Measurements from ENCODE around the gene AQP1. TPM values are rescaled to one million over a fixed set of nuclear protein-coding genes. Genes with fewer than 3 reads are reported as not detected.

The AQP1 gene
- total RNA-seq: 0.31 TPM

DNA sequence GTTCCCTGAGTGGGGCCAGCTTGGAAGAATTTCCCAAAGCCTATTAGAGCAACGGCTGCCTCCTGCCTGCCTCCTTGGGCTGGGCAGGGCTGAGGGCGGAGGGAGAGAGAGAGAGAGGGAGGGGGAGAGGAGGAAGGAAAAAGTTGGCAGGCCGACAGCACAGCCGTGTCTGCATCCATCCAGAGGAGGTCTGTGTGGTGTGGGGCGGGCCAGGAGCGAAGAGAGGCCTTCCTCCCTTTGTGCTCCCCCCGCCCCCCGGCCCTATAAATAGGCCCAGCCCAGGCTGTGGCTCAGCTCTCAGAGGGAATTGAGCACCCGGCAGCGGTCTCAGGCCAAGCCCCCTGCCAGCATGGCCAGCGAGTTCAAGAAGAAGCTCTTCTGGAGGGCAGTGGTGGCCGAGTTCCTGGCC lies at the start of gene AQP1:
Gene AQP1, plus strand, starts transcription at position 293 of the 409 bp plus-strand sequence. Its CDS starts 57 bp downstream, at position 350.
- DNase-seq: no peak

DNA sequence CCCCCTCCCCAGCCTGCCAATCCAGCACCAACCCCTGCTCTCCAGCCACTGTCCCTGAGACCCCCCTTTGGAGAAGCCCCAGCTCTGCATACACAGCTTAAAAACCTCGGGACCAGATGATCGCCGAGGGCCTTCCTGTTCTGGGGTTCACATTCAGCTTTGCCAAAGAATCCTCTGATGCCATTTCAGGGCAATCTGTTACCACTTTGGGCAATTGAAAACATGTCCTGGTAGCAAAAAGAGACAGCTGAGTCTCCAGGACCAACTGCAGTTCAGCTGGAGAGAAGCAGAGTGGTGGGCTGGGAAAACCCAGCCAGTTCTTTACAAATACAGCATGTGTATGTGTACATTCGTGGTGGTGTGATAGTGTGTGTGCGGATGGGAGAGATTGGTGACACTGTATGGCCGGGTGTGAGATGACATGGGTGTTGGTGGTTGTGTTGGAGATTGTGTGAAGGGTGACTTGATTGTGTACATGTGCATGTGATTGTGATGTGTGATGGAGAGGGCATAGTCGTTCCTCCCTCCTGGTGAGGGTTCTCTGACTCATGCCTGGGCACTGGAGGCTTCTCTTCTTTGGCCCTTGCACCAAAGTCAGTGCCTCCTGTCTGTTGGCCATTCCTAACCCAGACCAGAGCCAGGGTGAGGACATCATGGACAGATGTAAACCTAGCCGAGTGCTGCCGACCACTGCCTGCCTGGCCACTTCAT lies 48.5 kb upstream of the AQP1 start:
- no peak for DNase-seq

DNA sequence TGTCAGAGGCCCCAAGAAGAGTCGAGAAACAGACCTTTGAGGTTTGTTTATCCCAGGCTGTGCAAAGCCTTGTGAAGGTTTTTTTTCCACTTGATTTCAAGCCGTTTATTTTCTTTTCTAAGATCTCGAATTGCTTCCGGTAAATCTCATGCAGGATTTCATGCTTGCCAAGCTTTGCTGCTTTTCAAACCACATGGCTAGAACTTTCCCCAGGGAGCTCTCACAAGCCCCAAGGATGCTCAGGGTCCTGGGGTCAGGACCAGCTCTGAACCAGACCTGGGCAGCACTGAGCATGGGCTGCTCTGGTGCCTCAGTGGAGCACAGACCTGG lies 48.0 kb upstream of the AQP1 start:
- no peak for DNase-seq

DNA sequence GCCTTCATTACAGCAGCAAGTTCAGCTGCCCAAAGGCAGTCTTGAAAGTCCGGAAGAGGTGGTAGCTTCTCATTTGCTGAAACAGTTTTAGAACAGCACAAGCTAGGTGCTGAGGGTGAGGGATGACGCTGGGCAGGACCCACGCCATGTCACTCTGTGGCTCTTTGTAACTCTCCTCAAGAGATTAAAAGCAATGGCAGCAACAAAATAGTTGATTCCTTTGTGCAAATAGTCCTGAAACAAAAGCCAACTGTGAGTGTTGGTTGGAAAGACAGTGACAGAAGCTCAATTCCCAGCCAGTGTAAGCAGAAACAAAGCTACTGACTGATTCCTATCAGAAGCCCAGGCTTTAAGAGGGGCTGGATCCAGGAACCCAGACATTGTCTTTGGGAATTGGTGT lies 47.6 kb upstream of the AQP1 start:
- DNase-seq: no peak

DNA sequence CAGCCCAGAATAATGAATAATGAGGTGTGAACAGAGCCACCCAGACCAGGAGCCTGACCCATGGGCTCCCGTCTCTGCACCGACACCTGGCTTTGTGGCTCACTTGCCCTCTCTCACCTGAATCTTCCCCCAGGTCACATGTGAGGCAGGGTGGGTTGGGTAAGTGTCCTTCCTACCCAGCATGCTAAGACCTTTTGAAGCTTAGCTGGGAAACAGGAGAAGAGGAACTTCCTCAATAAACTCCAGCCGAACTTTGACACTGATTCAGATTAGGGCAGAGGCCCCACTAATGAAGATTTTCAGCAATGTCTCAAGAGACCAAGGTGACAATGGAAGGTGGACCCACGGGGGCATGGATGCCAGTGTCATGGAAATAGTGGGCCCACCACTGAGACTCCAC lies 46.6 kb upstream of the AQP1 start:
- DNase-seq: no peak

DNA sequence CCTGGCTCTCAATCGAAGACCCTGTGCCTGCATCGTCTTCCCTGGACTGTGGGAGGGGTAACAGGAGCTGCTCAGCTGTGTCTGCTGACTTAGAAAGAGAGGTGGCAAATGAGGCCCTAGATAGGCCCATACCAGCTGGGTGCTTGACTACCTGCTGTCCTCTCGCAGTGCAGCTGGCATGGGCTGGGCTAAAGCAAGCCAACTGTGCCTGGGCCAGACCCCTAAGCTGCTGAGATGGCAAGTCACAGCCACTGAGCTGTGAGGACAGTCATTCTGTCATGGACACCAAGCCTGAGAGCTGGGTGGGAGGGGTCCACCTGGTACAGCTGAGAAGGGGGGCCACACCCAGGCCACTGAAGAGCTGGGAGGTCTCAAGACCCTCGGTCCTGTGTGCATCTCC lies 45.8 kb upstream of the AQP1 start:
- no peak for DNase-seq

DNA sequence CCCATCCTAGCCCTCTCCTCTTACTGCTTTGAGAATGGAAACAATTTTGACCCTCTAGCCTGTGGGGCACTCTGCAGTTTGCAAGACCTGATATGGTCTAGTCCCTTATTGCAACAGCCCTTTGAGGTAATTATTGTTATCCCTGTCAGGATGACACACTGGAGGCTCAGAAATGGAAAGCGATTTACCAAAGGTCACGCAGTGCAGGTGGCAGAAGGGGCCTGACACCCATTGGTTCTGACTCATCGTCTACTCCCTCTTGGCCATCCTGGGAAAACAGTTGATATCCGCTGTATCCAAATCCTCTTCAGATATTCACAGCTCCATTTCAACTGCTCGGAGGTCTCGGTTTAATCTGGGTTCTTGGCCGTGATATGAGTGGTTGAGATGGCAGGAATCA lies 44.7 kb upstream of the AQP1 start:
- DNase-seq: no peak

DNA sequence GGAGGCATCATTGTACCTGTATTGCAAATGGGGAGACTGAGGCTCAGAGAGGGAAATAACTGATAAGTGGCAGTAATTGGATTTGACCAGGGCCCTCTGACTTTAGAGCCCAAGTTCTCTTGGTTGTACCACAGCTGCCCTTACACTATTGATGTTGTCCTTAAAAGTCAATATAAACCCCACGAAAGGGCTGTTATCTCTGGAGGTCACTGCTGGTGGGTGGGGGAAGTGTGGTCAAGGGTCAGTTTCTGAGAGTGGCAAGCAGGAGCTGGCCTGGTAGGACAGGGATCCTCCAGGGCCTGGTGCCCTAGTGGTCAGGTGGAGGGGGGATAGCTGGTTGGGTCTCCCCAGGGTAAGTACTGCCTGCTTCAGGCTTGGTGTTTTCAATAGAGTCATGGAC lies 44.2 kb upstream of the AQP1 start:
- no peak for DNase-seq

DNA sequence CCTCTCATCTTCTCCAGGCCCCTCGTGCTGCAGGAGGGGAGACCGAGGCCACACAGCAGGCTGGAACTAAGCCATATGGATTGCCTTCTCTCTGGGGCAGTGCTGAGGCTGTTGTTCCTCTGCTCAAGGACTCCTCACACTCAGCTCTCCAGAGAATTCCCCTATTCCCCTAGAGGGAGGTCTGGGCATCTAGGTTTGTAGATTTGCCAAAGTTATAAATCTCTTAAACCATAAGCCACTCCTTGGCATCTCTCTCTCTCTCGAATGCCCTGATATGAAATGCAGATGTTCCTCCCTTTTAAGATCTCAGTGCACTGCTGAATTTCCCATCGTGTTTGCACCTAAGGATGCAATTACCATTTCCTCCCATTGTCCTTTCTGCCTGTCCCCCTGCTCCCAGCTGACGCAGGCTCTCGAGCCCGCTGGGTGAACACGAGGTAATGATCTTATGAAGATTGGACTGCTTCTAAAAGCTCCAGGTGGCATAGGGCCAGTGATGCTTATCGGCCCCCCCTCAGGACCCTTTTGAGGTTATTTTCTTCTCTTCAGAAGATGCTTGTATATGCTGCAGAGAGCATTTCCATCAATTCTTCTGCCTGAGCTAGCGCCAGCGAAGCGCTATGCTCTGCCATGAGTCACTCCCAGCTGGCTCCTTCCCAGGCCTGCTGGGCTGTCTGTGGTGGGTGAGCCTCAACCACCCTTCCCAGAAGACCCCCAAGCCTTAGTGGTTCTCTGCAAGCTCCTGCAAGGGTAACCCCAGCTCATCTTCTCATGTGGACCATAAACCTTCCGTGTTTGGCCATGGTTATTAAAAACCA lies 41.6 kb upstream of the AQP1 start:
- DNase-seq: no peak

DNA sequence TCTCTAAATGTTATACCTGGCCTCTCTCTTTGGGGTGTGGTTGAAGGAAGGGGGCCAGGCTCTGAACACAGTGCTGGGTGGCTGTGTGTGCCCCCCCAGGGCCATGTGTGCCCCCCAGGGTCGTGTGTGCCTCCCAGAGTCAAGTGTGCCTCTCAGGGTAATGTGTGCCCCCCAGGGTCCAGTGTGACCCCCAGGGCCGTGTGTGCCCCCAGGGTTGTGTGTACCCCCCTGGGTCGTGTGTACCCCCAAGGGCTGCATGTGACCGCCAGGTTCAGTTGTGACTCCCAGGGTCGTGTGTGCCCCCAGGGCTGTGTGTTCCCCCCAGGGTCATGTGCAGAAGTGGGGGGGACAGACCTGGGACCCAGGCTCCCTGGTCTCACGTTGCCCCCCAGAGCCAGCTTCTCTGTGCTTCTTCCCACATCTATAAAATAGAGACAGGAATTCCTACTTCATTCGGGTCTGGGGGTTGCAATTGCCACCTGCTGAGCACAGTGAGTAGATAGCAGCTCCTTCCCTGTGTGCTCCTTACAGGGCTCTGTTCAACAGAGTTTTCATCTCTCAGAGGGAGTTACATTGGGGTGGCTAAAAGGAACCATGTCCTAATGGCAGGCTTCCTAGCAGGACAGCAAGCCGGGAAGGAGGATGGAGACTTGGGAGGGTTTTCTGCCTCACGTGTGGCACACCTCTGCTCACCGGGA lies 40.7 kb upstream of the AQP1 start:
- no peak for DNase-seq

DNA sequence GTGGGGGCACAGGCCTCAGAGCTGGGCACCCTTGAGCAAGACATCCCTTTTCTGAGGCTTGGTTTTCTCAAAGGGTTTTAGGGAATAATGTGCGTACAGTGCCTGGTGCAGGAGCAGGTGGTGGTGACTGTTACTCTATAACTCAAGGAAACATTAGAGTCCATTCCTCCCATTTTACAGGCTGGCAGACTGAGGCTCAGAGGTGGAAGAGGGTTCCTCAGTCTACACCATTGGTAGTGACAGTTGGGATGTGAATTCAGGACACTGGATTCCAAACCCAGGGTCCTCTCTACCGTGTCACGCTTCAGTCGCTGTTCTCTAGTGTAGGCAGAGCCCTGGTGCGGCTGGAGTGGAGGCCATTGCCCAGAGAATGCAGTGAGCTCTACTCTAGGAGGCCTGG lies 40.0 kb upstream of the AQP1 start:
- DNase-seq: no peak

DNA sequence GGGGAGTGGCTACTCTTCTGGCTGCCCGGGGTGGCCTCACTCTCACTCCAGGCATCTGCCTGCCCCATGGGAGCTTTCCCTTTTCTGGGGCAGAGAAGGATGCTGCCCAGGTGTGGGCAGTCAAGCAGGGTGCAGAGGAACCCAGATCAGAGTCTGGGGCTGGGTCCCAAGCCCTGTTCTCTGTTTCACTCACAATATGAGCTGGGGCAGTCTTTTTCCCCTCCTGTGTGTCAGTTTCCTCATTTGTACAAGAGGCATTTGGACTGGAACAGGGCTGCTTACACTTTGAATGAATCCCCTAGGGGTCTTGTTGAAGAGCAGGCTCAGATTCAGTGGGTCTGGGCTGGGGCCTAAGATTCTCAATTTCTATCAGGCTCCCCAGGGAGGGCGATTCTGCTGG lies 38.4 kb upstream of the AQP1 start:
- no peak for DNase-seq

DNA sequence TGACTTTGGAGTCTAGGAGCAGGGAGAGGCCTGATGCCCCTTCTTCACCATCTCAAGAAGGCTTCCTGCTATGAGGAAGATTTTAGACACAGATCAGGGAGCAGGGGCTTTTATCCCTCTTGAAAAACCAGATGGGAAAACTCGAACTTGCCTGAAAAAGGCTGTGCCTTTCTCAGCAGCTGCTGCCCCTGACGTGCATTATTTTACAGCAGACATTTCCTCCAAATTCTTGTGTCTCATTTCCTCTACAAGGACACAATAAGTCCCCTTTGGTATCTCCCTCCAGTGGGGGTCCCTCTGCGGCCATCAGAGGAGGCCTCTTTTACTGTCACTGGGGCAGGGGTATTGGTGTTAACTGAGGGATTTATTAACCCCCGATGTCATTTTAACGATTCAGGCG lies 38.0 kb upstream of the AQP1 start:
- no peak for DNase-seq

DNA sequence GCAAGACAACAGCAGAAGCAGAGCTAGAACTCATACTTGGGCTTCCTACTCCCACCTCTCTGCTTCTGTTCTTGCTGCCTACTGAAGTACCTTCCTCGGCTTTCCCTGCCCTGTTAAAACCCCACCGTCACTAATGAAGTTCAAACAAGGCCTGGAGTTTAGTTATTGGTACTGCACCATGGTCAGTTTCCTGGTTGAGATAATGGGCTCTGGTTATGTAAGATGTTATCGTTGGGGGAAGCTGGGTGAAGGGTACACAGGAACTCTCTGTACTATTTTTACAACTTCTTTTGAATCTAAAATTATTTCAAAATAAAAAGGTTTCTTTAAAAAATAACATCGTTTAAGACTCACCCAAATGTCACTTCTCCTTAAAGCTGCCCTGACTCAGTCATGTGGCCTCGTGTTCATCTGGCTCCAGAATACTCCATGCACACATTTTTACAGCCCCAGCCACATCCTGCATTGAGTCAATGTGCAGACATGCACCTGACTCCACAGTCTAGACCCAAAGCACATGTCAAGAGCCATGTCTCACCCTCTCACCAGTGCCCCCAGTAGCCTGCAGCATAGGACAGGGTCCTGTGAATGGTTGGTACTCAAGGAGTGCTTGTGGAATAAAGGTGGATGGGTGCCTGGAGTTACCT lies 36.9 kb upstream of the AQP1 start:
- no peak for DNase-seq

DNA sequence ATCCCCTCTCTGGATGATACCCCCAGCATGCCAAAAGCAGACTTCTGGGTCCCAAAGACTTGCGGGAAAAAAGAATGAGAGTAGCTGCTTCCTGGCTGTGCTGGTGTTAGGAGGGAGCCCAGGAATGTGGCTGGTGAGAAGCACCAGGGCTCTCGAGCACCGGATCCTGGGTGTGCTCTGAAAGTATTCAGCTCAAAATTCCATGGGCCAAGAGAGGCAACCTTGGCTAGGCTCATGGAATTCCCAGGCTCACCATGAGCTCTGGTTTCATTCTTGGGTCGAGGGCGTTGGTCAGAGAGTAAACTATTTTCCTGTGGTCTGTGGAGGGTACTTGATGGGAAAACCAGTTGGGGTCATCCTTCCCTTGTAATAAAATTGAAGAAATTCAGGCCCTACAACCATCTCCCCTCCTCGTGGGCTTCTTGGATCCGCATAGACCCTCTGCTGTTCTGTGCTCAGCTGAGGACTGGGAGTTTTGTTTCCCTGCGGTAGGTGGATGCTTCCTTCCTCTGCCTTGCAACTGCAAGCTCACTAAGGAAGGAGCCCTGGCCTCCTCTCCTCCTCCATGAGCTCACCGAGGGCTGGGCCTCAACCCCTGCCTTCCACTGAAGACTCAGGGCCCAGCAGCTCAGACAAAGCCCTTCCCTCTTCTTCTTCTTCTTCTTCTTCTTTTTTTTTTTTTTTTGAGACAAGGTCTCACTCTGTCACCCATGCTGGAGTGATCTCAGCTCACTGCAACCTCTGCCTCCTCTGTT lies 34.5 kb upstream of the AQP1 start:
- DNase-seq: no peak

DNA sequence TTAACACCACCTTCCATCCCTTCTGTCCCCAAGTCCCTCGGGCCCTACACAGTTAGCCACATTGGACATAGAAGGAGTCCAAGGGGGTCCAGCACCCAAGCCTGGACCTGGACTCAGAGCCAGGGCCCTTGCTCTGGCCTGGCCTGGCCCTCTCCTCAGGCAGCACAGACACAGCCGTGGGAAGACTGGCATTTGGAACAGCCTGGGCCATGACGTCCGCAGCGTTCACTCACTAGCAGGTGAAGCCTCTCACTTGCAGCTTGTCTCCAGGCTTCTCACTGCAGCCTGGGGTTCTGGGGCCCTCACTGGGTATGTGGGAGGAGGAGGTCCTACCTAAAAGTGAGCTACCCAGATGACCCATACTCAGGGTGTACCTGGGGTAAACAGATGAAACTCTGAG lies 33.7 kb upstream of the AQP1 start:
- DNase-seq: no peak

DNA sequence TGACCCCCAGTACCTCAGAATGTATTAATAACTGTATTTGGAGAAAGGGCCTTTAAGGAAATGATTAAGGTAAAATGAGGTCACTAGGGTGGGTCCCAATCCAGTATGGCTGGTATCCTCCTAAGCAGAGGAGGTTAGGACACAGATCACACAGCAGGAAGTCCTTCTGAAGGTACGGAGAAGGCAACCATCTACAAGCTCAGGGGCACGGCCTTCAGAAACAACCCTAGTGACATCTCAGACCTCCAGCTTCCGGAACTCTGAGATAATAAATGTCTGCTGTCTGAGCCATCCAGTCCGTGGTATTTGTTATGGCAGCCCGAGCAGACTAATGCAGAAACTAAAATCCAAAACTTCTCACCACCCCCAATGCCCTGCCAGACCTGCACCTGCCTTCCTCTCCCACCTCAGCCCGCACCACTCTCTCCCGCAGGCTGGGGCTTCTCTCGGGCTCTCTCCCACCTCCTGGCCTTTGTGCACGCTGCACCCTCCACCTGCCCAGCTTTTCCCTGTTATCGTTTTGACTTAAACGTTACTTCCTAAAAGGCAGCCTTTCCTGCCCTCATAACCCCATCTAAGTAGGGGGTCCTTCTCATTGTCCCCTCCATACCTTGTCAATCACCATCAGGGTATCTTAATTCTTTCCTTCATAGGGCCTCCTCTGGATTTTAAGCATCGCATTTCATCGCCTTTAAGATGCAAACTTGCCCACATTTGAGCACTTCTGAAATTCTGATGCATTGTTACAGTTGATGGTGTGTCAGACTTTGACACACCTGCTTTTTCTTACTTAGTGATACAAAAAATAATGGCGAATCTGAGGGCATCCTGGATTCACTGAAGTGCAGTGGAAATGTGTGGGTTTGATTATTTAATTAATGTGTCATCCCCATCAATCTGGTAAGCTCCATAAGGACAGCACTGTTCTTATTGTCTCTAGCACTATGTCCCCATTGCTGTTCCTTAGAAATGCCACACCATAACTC lies 32.2 kb upstream of the AQP1 start:
- no peak for DNase-seq

DNA sequence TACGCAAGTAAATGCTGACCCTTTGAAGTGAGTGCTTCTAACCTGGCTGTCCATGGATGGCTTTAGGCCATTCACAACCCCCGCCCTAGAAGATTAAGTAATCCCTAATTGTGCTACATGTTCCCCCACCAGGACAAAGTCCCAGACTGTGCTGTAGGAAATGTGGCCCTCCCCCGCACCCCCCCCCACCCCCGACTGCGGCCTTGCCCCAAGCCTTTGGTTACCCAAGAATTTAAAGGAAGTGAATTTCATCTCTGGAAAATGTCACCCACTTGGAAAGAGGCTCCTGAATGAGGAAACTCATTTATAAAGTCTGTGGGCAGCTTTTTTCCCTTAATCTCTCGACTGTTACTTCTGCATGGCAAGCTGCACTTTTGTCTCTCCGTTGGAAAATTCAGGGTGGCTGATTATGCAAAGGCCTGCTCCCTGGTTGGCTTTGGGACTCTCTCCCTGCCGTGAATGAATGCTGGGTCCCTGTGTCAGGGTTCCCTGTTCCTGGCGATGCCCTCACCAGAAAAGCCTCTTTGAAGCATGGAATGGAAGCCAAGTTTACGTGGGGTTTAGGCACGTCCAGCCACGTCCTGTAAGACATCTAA lies 31.4 kb upstream of the AQP1 start:
- DNase-seq: no peak

DNA sequence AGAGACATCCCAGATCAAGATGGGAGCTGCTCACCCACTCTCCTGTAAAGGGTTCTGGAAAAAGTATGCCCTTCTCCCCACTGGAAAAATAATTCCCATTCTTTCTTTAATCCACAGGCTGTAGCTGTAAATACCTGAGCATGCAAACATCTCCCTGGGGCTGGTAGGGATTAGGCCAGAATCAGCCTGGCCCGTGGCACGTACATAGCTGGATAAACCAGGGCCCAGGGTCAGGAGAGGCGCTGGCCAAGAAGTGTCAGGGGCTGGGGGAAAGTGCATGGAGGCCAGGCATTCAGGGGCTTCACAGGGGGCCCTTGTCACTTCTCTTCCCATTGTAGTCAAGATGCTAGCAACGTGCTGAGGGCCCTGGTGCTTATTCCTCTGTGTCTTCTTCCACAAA lies 30.7 kb upstream of the AQP1 start:
- DNase-seq: no peak

DNA sequence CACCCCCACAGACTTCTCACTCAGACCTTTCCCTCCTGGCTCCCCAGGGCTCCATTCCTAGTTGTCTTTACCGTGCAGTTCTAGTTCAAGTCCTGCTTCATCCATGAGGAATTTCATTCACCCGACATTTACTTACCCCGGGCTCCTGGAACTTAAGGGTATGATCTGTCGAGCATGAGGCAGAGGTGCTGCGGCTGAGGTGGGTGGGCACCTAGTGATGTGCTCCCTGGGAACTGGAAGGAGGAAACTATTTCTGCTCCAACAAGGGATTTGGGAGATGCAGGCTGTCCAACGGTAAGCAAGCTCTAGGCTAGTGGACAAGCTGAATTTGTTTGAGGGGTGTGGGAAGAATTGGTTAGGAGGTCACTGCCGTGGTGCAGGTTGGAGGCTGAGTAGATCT lies 30.2 kb upstream of the AQP1 start:
- DNase-seq: no peak

DNA sequence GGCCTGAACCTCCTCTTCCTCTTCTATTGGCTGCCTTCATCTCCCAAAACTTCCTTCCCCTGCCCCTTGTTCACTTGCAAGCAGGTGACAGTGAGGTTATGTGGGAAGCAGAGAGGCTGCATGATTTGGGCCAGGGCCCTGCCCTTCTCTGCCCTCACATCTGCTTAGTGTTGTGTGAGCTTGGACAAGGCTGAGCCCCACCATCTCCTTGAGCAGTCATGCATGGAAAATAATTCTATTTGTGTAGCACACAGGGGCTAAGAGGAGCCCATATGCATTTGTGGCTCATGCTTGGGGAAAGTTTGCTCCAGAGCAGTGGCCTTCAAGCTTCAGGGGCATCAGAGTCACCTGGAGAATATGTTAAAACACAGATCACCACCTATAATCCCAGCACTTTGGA lies 26.8 kb upstream of the AQP1 start:
- no peak for DNase-seq
